A549 (cell line): ENCODE results near the gene RELL2. TPM values are rescaled to one million over a fixed set of nuclear protein-coding genes. Genes with fewer than 3 reads are reported as not detected.

Experiments used
- ATAC-seq, 2 experiments: fragments of 200-7000 bp in 1 of 2; fragments of >200 bp in 1 of 2; cut with Nextera tagmentation in 1 of 2; cut with Tn5 transposase in 1 of 2; 3 replicates each; pipeline versions ENCODE4 v1.8.0 to v1.9.1; 2018 to 2020; ENCODE audit warnings: mild to moderate bottlenecking in 1 of 2, moderate library complexity in 1 of 2
- CTCF ChIA-PET: fragments of 300-600 bp; sonication (Branson Sonifier 250); formaldehyde crosslinking; extraction: SDS; loops from one replicate; lab custom pipeline; 2021; ENCODE audit warnings: antibody characterized with exemption, inconsistent platforms; lab: Yijun Ruan, JAX
- POLR2A ChIA-PET: fragments of 350-600 bp; formaldehyde crosslinking; extraction: SDS; loops from one replicate; lab custom pipeline; 2021; ENCODE audit warnings: antibody characterized with exemption, inconsistent platforms; lab: Yijun Ruan, JAX
- DNase-seq, 2 experiments: peaks; one replicate each; pipeline versions ENCODE4 v3.0.0 to v3.0.0-alpha.2; 2011 to 2016; ENCODE audit warnings: low read depth in 1 of 2, low spot score in 1 of 2
- FAIRE-seq: peaks from 2 replicates; lab custom pipeline; 2011; peaks lifted over from hg19 to GRCh38; lab: Jason Lieb, UNC
- H3K27ac ChIP-seq, 2 experiments: fragments of >200 bp; sonication (Bioruptor Twin); formaldehyde crosslinking; 3 replicates each; pipeline ENCODE4 v1.5.1; 2016 to 2017
- H3K4me1 ChIP-seq: fragments of >200 bp; sonication (Bioruptor Twin); formaldehyde crosslinking; 3 replicates; pipeline ENCODE4 v1.6.1; 2016
- H3K4me2 ChIP-seq: fragments of >200 bp; sonication (Bioruptor Twin); formaldehyde crosslinking; 3 replicates; pipeline ENCODE4 v1.6.1; 2016
- H3K4me3 ChIP-seq: fragments of >200 bp; sonication (Bioruptor Twin); formaldehyde crosslinking; 3 replicates; pipeline ENCODE4 v1.5.1; 2016
- H3K9me3 ChIP-seq: fragments of >200 bp; sonication (Bioruptor Twin); formaldehyde crosslinking; 3 replicates; pipeline ENCODE4 v1.6.1; 2016
- ATOH8 ChIP-seq: fragments of 250-450 bp; sonication (Bioruptor Pico); IDR thresholded peaks from 2 replicates; pipeline ENCODE4 v1.5.0; 2020; ENCODE audit warnings: low read depth, mild to moderate bottlenecking, moderate library complexity
- BHLHE40 ChIP-seq: IDR thresholded peaks from 2 replicates; pipeline ENCODE4 v1.6.1; 2012; ENCODE audit warnings: low read depth, low read length, inconsistent platforms
- E2F6 ChIP-seq: IDR thresholded peaks from 2 replicates; pipeline ENCODE4 v1.6.1; 2012; ENCODE audit warnings: low read depth, borderline replicate concordance
- EP300 ChIP-seq, 2 experiments: fragments of >200 bp; sonication (Bioruptor Twin); formaldehyde crosslinking; IDR thresholded peaks; 2 replicates in 1 of 2; 3 replicates in 1 of 2; pipeline ENCODE4 v1.6.1; 2016 to 2017
- FOSB ChIP-seq: fragments of 250-450 bp; sonication (Bioruptor Pico); IDR thresholded peaks from 2 replicates; pipeline ENCODE4 v1.5.0; 2020; ENCODE audit warnings: mild to moderate bottlenecking, moderate library complexity
- FOSL2 ChIP-seq, 2 experiments: fragments of 450-650 bp in 1 of 2; fragments of >200 bp in 1 of 2; sonication (Bioruptor Twin) in 1 of 2; formaldehyde crosslinking; IDR thresholded peaks; 2 replicates each; pipeline versions ENCODE4 v1.5.0 to v1.6.1; 2016 to 2020; ENCODE audit warnings: mild to moderate bottlenecking in 1 of 2, moderate library complexity in 1 of 2
- HOXB13 ChIP-seq: fragments of 250-450 bp; sonication (Bioruptor Pico); IDR thresholded peaks from 2 replicates; pipeline ENCODE4 v1.5.0; 2020; ENCODE audit warnings: low read depth, mild to moderate bottlenecking, moderate library complexity
- HOXB5 ChIP-seq: fragments of 250-450 bp; sonication (Bioruptor Pico); IDR thresholded peaks from 2 replicates; pipeline ENCODE4 v1.5.0; 2020; ENCODE audit warnings: mild to moderate bottlenecking, moderate library complexity
- JUN ChIP-seq, 2 experiments: fragments of >200 bp; sonication (Bioruptor Twin); formaldehyde crosslinking; IDR thresholded peaks; 2 replicates in 1 of 2; 3 replicates in 1 of 2; pipeline ENCODE4 v1.6.1; 2016 to 2017
- MAZ ChIP-seq: fragments of 150-350 bp; IDR thresholded peaks from 2 replicates; pipeline ENCODE4 v1.6.1; 2014; ENCODE audit warnings: antibody characterized with exemption, low read depth, low read length, borderline replicate concordance
- PHF8 ChIP-seq: fragments of 200-600 bp; sonication (generic); IDR thresholded peaks from 2 replicates; pipeline ENCODE4 v1.6.1; 2016; ENCODE audit warnings: low read depth, mild to moderate bottlenecking, antibody characterized with exemption, moderate library complexity, borderline replicate concordance
- POLR2A ChIP-seq: IDR thresholded peaks from 2 replicates; pipeline ENCODE4 v1.6.1; 2012; ENCODE audit warnings: mild to moderate bottlenecking, low read length
- RAD21 ChIP-seq, 2 experiments: fragments of >200 bp in 1 of 2; sonication (Bioruptor Twin) in 1 of 2; formaldehyde crosslinking in 1 of 2; IDR thresholded peaks in 1 of 2; conservative IDR thresholded peaks in 1 of 2; 2 replicates in 1 of 2; 3 replicates in 1 of 2; pipeline ENCODE4 v1.6.1; 2012 to 2018; ENCODE audit warnings: inconsistent platforms in 1 of 2
- RNF2 ChIP-seq: fragments of 200-600 bp; sonication (generic); IDR thresholded peaks from 2 replicates; pipeline ENCODE4 v1.6.1; 2016; ENCODE audit warnings: low read depth, mild to moderate bottlenecking, antibody characterized with exemption, moderate library complexity, borderline replicate concordance
- SMC3 ChIP-seq: fragments of >200 bp; sonication (Bioruptor Twin); formaldehyde crosslinking; IDR thresholded peaks from 3 replicates; pipeline ENCODE4 v1.6.1; 2018; ENCODE audit warnings: inconsistent platforms
- TFCP2L1 ChIP-seq: fragments of 250-450 bp; sonication (Bioruptor Pico); IDR thresholded peaks from 2 replicates; pipeline ENCODE4 v1.5.0; 2021; ENCODE audit warnings: mild to moderate bottlenecking
- TP53 ChIP-seq: fragments of 250-450 bp; sonication (Bioruptor Pico); IDR thresholded peaks from 2 replicates; pipeline ENCODE4 v1.5.0; 2021; ENCODE audit warnings: mild to moderate bottlenecking, moderate library complexity
- WGBS: methylation state at CpG from one replicate; pipeline ENCODE4 v1.1.6; 2017; ENCODE audit errors: missing lambda C conversion rate; 5-methylcytosine and 5-hydroxymethylcytosine counted together
- polyA plus RNA-seq, 4 experiments: library from polyadenylated mRNA; depleted of rRNA in 3 of 4; stranded (reverse); fragments of >200 nt; fragmentation: RNase III in 1 of 4; extraction: RNeasy Plus Mini Kit Qiagen cat#74134 plus additional on column Dnase treatment in 1 of 4; gene quantifications; 2 replicates in 3 of 4; 3 replicates in 1 of 4; pipeline ENCODE4 v1.2.3, GENCODE V29; 2011 to 2017
- TF ChIP-seq, protein P1 (sequence below): fragments of 250-450 bp; sonication (Bioruptor Pico); IDR thresholded peaks from 2 replicates; pipeline ENCODE4 v1.5.0; 2021; ENCODE audit warnings: mild to moderate bottlenecking, moderate library complexity, borderline replicate concordance
- TF ChIP-seq, protein P2 (sequence below): fragments of >200 bp; sonication (Bioruptor Twin); formaldehyde crosslinking; IDR thresholded peaks from 3 replicates; pipeline ENCODE4 v1.6.1; 2016
- TF ChIP-seq, protein P3 (sequence below): IDR thresholded peaks from 2 replicates; pipeline ENCODE4 v1.6.1; 2012
- TF ChIP-seq, protein P4 (sequence below): fragments of 450-650 bp; IDR thresholded peaks from 2 replicates; pipeline ENCODE4 v1.6.1; 2014; ENCODE audit warnings: antibody characterized with exemption

Gene RELL2
- polyA plus RNA-seq, 2 of the 4 experiments (the other 2 are of a cell fraction): 3.6 to 6.5 TPM

- DNase-seq: peak; percentile 55 to 78
- ChIA-PET POLR2A (interaction anchor here (1.1 to 3.0 kb wide), 4 partner anchors 18 to 298 kb away, joined by 3 to 33 read pairs (median 12); partner anchors contain the start of genes HDAC3, RELL2 and TAF7), CTCF (interaction anchor here (0.6 to 20.4 kb wide), 30 partner anchors 7 to 1070 kb away, joined by 3 to 303 read pairs (median 4); partner anchors contain the start of genes FCHSD1, HDAC3, PCDHB14 and PCDHB15)
- H3K4me3 ChIP-seq: peak overlapping the region; percentile 99
- ATAC-seq: peak; percentile 63
- 2% methylated on average over 31 of the region's 36 CpGs for WGBS
- H3K4me1 ChIP-seq: peaks cover 21% of the 10 kb centered on the region
- no peak for TF ChIP-seq RAD21 (conservative IDR thresholded peaks at IDR 0.05 in 1 of 2, IDR thresholded peaks at IDR 0.05 in 1 of 2)
- TF ChIP-seq TFCP2L1 (CRISPR knock-in tag): 0 out of 2 replicates have a peak, but pooled peaks have one; percentile 34
- TF ChIP-seq, all 56 proteins: peak for 1
- no peaks in the 10 kb centered on the region for H3K9me3 ChIP-seq
- H3K4me2 ChIP-seq: peak overlapping the region; percentile 74
- no peak for FAIRE-seq
- H3K27ac ChIP-seq: peak overlapping the region; percentile 95 to 98
These were observed 18.6 kb upstream of the RELL2 start for GRCh38 chr5:141618030-141618803.

DNA sequence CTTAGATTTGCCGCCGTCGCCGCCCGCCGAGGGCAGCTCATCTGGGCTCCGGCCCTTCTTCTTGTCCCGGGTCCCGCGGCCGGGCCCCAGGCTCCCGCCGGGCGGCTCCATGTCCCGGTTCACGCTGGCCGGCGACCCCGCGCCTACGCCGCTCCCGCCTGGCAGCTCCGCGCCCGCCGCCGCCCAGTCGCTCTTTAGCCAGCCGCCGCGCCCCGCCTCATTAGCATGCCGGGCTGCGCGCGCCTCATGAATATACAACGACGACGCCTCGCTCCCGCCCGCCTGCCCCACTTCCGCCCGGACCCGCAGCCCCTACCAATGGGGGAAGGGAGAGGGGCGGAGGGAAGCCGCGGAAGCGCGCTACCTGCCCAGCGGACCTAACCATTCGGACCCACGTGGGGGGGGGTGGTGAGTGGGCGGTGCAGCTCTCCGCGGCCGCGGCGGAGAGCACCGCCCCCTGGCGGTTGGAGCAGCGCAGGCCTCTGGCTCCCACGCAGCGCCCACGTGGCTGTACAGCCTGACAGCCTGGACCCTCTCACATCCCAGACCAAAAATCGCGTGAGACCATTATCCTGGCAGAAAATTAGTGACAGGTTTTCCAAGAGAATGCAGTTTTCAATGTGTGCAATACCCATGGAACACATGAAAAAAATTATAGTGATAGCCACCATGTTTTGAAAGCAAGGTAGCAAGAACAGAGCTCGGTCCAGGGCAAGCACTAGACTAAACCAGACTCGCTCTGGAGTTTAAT, 17.8 kb upstream of the RELL2 start, which contains the start of gene DIAPH1:
TSS of gene DIAPH1 (minus strand) at position 197 of the 751 bp plus-strand sequence. CDS start at position 111, 86 bp downstream.
- ATAC-seq (peak; percentile 95), FAIRE-seq (no peak), DNase-seq (peak; percentile 85 to 97)
- ChIA-PET POLR2A (interaction anchor here (1.1 to 3.0 kb wide), 4 partner anchors 18 to 298 kb away, joined by 3 to 33 read pairs (median 12); partner anchors contain the start of genes HDAC3, RELL2 and TAF7), CTCF (interaction anchor here (0.6 to 20.4 kb wide), 39 partner anchors 11 to 1070 kb away, joined by 3 to 303 read pairs (median 4); partner anchors contain the start of genes FCHSD1, HDAC3, PCDHB14 and PCDHB15)
- Histone ChIP-seq H3K9me3 (no peaks in the 10 kb centered on the region), H3K27ac (peak within 1 kb of the TSS; percentile 95 to 98), H3K4me2 (peak within 1 kb of the TSS; percentile 74), H3K4me1 (peaks cover 18% of the 10 kb centered on the region), H3K4me3 (peak within 1 kb of the TSS; percentile 99)
- WGBS: 9% methylated on average over 11 of the region's 70 CpGs
- TF ChIP-seq POLR2A (peak; percentile 74), ATOH8 (CRISPR knock-in tag) (no peak), MAZ (peak; percentile 88; the same call in 1 of the 2 replicates), EP300 (IDR thresholded peaks at IDR 0.05) (no peak; a peak in 1 of 5 replicates), BHLHE40 (peak; percentile 58; the same call in 1 of the 2 replicates), JUN (IDR thresholded peaks at IDR 0.05) (peak in 1 of 2 experiments; percentile 76; a peak in 3 of 5 replicates), HOXB5 (no peak), RNF2 (no peak), PHF8 (peak; percentile 63; the same call in 1 of the 2 replicates), HOXB13 (CRISPR knock-in tag) (no peak), FOSB (no peak), SMC3 (peak; percentile 98), FOSL2 (IDR thresholded peaks at IDR 0.05) (no peak), FOSL2 (CRISPR knock-in tag; IDR thresholded peaks at IDR 0.05) (peak; percentile 41; the same call in 1 of the 2 replicates), TFCP2L1 (CRISPR knock-in tag) (peak; percentile 78; the same call in 1 of the 2 replicates), E2F6 (peak; percentile 91), TP53 (CRISPR knock-in tag) (peak; percentile 76; the same call in 1 of the 2 replicates)
- TF ChIP-seq, protein P1, sequence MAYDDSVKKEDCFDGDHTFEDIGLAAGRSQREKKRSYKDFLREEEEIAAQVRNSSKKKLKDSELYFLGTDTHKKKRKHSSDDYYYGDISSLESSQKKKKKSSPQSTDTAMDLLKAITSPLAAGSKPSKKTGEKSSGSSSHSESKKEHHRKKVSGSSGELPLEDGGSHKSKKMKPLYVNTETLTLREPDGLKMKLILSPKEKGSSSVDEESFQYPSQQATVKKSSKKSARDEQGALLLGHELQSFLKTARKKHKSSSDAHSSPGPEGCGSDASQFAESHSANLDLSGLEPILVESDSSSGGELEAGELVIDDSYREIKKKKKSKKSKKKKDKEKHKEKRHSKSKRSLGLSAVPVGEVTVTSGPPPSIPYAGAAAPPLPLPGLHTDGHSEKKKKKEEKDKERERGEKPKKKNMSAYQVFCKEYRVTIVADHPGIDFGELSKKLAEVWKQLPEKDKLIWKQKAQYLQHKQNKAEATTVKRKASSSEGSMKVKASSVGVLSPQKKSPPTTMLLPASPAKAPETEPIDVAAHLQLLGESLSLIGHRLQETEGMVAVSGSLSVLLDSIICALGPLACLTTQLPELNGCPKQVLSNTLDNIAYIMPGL (CRISPR knock-in tag): 0 out of 2 replicates have a peak, but pooled peaks have one; percentile 12
- TF ChIP-seq, protein P2, sequence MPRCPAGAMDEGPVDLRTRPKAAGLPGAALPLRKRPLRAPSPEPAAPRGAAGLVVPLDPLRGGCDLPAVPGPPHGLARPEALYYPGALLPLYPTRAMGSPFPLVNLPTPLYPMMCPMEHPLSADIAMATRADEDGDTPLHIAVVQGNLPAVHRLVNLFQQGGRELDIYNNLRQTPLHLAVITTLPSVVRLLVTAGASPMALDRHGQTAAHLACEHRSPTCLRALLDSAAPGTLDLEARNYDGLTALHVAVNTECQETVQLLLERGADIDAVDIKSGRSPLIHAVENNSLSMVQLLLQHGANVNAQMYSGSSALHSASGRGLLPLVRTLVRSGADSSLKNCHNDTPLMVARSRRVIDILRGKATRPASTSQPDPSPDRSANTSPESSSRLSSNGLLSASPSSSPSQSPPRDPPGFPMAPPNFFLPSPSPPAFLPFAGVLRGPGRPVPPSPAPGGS: 0 out of 3 replicates have a peak, but pooled peaks have one; percentile 37
- TF ChIP-seq, protein P3, sequence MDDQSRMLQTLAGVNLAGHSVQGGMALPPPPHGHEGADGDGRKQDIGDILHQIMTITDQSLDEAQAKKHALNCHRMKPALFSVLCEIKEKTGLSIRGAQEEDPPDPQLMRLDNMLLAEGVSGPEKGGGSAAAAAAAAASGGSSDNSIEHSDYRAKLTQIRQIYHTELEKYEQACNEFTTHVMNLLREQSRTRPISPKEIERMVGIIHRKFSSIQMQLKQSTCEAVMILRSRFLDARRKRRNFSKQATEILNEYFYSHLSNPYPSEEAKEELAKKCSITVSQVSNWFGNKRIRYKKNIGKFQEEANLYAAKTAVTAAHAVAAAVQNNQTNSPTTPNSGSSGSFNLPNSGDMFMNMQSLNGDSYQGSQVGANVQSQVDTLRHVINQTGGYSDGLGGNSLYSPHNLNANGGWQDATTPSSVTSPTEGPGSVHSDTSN: 0 out of 2 replicates have a peak, but pooled peaks have one; percentile 35
- TF ChIP-seq, protein P4, sequence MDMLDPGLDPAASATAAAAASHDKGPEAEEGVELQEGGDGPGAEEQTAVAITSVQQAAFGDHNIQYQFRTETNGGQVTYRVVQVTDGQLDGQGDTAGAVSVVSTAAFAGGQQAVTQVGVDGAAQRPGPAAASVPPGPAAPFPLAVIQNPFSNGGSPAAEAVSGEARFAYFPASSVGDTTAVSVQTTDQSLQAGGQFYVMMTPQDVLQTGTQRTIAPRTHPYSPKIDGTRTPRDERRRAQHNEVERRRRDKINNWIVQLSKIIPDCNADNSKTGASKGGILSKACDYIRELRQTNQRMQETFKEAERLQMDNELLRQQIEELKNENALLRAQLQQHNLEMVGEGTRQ: peak; percentile 85
